Large intestine (tissue), 3 donors: Measurements from ENCODE around the gene DCLK2. TPM values are rescaled to one million over a fixed set of nuclear protein-coding genes. Genes with fewer than 3 reads are reported as not detected.

Experiments
- DNase-seq, 2 donors: peaks; one replicate each; pipeline versions ENCODE4 v3.0.0 to v3.0.0-alpha.2; 2013
- H3K27ac ChIP-seq: one replicate; pipeline ENCODE4 v1.5.1; 2013; ENCODE audit warnings: low read length
- H3K27me3 ChIP-seq: 2 replicates; pipeline ENCODE4 v1.6.1; 2013; ENCODE audit warnings: low read length; ENCODE audit not compliant: control insufficient read depth, insufficient read depth
- H3K36me3 ChIP-seq: 2 replicates; pipeline ENCODE4 v1.6.1; 2013; ENCODE audit warnings: low read length; ENCODE audit not compliant: control insufficient read depth, insufficient read depth
- H3K4me1 ChIP-seq: one replicate; pipeline ENCODE4 v1.6.1; 2013; ENCODE audit warnings: low read length; ENCODE audit not compliant: control insufficient read depth, insufficient read depth
- H3K4me3 ChIP-seq: one replicate; pipeline ENCODE4 v1.5.1; 2013; ENCODE audit warnings: low read length
- H3K9me3 ChIP-seq: one replicate; pipeline ENCODE4 v1.6.1; 2013; ENCODE audit warnings: mild to moderate bottlenecking, low read depth, low read length, moderate library complexity; ENCODE audit not compliant: control insufficient read depth
- WGBS: methylation state at CpG from one replicate; pipeline ENCODE4 v1.1.5; 2013; ENCODE audit warnings: low lambda C conversion rate; ENCODE audit not compliant: insufficient coverage; 5-methylcytosine and 5-hydroxymethylcytosine counted together
- polyA plus RNA-seq: library from polyadenylated mRNA; unstranded; fragments of 120-200 nt; gene quantifications from one replicate; pipeline ENCODE4 v1.2.1, GENCODE V29; 2013

DCLK2 gene
- polyA plus RNA-seq, 1 donor = 7.1 TPM

DNA sequence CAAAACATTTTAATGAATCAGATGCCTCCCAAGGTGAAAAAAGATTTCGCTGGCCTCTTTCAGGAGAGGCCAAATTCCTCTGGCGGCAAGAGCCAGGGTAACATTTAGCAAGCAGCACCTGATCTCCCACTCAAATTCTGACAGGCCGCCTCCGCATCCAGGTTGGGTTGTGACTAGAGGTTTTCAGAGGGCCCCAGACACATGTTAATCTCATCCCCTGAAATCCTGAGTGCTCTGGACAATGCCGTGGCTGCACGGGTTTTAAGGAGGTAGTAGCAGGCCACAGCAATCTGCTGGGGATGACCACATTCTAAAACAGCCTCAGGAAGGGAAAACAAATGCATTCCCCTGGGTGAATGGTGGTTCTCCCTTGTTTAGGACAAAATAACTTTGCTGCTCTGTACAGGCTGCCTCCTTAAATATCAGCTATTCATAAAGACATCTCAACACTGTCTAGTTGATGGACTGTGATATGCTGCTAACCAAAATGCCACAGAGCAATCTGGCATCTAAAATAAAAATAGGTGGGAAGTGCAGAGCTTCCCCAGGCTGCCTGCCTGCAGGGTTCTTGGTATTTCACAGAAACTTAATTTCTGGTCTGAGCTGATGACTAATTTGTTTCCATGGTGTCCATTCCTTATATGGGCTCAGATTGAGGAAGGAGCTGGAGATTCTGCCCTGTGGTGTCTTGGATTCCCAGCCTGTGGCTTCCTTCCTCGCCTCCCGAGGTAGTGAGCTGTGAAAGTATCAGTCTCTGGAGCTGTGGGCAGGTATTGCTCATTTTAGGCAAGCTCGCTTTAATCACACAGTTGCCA is 202.0 kb downstream of the DCLK2 start:
- no peaks in the 10 kb centered on the region for H3K9me3 ChIP-seq
- H3K36me3 ChIP-seq = peaks cover 41% of the 10 kb centered on the region
- no peaks in the 10 kb centered on the region for H3K27me3 ChIP-seq
- no CpG with 5 or more reads among the region's 9 CpGs for WGBS
- no peak for DNase-seq
- no peaks in the 10 kb centered on the region for H3K4me1 ChIP-seq
- H3K4me3 ChIP-seq = no peak overlapping the region
- H3K27ac ChIP-seq = peak overlapping the region; percentile 34

- H3K36me3 ChIP-seq = peaks cover 46% of the 10 kb centered on the region
- H3K4me1 ChIP-seq = no peaks in the 10 kb centered on the region
- H3K9me3 ChIP-seq = no peaks in the 10 kb centered on the region
- WGBS = 98% methylated on average over 8 of the region's 8 CpGs
- no peaks in the 10 kb centered on the region for H3K27me3 ChIP-seq
- no peak for DNase-seq
- H3K4me3 ChIP-seq = no peak overlapping the region
- peak overlapping the region; percentile 34 for H3K27ac ChIP-seq
These were observed 202.7 kb downstream of the DCLK2 start for GRCh38 chr4:150280975-150281374.

- Histone ChIP-seq H3K36me3 (peaks cover 33% of the 10 kb centered on the region), H3K9me3 (no peaks in the 10 kb centered on the region), H3K27ac (no peak overlapping the region), H3K4me3 (no peak overlapping the region), H3K4me1 (no peaks in the 10 kb centered on the region), H3K27me3 (no peaks in the 10 kb centered on the region)
- no CpG with 5 or more reads among the region's 1 CpG for WGBS
- DNase-seq = no peak
These were observed 205.4 kb downstream of the DCLK2 start for GRCh38 chr4:150283689-150284088.

GRCh38 chr4:150286656-150287055 is 208.4 kb downstream of the DCLK2 start:
- Histone ChIP-seq H3K27ac (no peak overlapping the region), H3K9me3 (no peaks in the 10 kb centered on the region), H3K4me1 (no peaks in the 10 kb centered on the region), H3K27me3 (no peaks in the 10 kb centered on the region), H3K36me3 (peaks cover 20% of the 10 kb centered on the region), H3K4me3 (no peak overlapping the region)
- no peak for DNase-seq
- 100% methylated on average over 2 of the region's 6 CpGs for WGBS

GRCh38 chr4:150289198-150289597 is 211.0 kb downstream of the DCLK2 start:
- Histone ChIP-seq H3K9me3 (no peaks in the 10 kb centered on the region), H3K4me3 (no peak overlapping the region), H3K4me1 (no peaks in the 10 kb centered on the region), H3K27me3 (no peaks in the 10 kb centered on the region), H3K27ac (no peak overlapping the region), H3K36me3 (peaks cover 7% of the 10 kb centered on the region)
- DNase-seq = no peak
- 82% methylated on average over 1 of the region's 2 CpGs for WGBS

DNA sequence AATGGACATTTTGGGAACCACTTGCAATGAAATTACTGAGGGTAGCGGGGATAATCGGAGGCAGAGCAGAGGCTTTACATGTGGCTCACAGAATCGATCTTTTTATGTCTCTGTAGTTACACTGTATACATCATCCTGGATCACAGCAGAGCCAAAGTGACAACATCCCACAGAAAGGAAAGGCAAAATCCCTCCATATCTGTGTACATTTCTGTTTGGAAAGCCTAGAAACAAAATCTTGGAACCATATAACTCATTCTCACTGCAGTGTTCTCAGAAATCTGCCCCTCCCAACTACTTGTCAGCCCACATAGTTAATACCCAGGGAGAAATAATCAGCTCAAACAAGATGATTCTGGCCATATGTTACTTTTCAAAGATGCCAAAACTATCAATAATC is 211.6 kb downstream of the DCLK2 start:
- Histone ChIP-seq H3K4me3 (no peak overlapping the region), H3K27me3 (no peaks in the 10 kb centered on the region), H3K36me3 (peaks cover 7% of the 10 kb centered on the region), H3K27ac (no peak overlapping the region), H3K9me3 (no peaks in the 10 kb centered on the region), H3K4me1 (no peaks in the 10 kb centered on the region)
- no CpG with 5 or more reads among the region's 3 CpGs for WGBS
- DNase-seq = no peak

GRCh38 chr4:150297861-150298474 is 219.7 kb downstream of the DCLK2 start:
- no peaks in the 10 kb centered on the region for H3K4me1 ChIP-seq
- H3K4me3 ChIP-seq = no peak overlapping the region
- WGBS = 100% methylated on average over 1 of the region's 1 CpG
- peak; percentile 17 to 43 for DNase-seq
- H3K27me3 ChIP-seq = no peaks in the 10 kb centered on the region
- H3K36me3 ChIP-seq = no peaks in the 10 kb centered on the region
- no peak overlapping the region for H3K27ac ChIP-seq
- H3K9me3 ChIP-seq = no peaks in the 10 kb centered on the region

GRCh38 chr4:150299816-150300215 is 221.6 kb downstream of the DCLK2 start:
- H3K4me3 ChIP-seq = no peak overlapping the region
- no peaks in the 10 kb centered on the region for H3K9me3 ChIP-seq
- no peaks in the 10 kb centered on the region for H3K27me3 ChIP-seq
- 75% methylated on average over 3 of the region's 4 CpGs for WGBS
- peak overlapping the region; percentile 14 for H3K27ac ChIP-seq
- H3K4me1 ChIP-seq = no peaks in the 10 kb centered on the region
- no peak for DNase-seq
- no peaks in the 10 kb centered on the region for H3K36me3 ChIP-seq

DNA sequence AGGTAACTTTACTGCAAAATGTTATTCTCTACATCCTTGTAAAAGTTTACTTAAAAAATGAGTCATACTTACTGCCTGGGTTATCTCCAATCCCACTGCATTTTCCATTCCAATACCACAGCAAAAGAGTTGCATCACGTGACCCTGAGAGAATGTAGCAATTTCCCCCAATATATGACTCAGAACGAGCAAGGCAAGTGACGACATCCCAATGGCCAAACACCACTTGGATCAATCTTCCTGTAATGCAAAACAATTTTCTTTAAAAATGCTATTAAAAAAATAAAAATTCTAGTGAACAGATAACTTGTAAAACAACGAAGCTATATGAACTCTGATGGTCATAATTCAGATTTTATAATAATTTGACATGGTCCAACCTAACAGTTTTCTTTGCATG is 224.3 kb downstream of the DCLK2 start:
- Histone ChIP-seq H3K4me3 (no peak overlapping the region), H3K9me3 (no peaks in the 10 kb centered on the region), H3K4me1 (no peaks in the 10 kb centered on the region), H3K36me3 (peaks cover 2% of the 10 kb centered on the region), H3K27ac (no peak overlapping the region), H3K27me3 (no peaks in the 10 kb centered on the region)
- 100% methylated on average over 1 of the region's 4 CpGs for WGBS
- DNase-seq = peak; percentile 47 to 51

GRCh38 chr4:150305995-150306394 is 227.8 kb downstream of the DCLK2 start:
- Histone ChIP-seq H3K9me3 (no peaks in the 10 kb centered on the region), H3K36me3 (peaks cover 9% of the 10 kb centered on the region), H3K27ac (no peak overlapping the region), H3K4me3 (no peak overlapping the region), H3K27me3 (no peaks in the 10 kb centered on the region), H3K4me1 (no peaks in the 10 kb centered on the region)
- no CpG with 5 or more reads among the region's 2 CpGs for WGBS
- no peak for DNase-seq
